Measurements from ENCODE around the gene MSI2.

DNA sequence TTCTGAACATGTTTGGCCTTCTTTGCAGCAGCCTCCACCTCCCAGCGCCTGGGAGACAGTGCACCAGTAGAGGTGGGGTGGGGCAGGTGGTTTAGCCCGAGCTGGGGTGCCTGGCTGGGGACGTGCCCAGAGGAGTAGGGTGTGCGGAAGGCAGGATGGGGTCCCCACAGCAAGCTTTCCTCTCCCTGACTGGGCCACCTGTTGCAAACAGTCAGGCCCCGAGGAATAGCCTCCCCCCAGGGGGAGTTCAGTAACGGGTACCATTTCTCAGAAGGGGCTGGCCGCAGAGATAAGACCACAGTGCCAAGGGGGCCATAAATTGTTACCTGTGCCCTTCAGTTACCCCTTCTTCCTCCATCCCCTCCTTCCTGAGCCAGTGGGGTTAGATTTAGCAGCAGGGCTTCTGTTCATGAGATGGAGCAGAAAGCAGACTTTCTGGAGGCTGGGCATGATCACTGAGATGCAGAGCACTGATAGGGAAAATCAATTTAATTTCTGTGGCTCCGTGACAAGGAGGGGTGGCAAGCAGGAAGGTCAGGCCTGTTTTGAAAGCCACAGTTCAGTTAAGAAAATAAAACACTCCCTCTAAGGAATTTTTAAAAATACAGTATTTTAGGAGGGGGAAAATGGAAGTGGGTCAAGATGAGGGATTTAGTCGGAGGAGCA, 181.9 kb downstream of the MSI2 start:
- TF ChIP-seq, protein P1, sequence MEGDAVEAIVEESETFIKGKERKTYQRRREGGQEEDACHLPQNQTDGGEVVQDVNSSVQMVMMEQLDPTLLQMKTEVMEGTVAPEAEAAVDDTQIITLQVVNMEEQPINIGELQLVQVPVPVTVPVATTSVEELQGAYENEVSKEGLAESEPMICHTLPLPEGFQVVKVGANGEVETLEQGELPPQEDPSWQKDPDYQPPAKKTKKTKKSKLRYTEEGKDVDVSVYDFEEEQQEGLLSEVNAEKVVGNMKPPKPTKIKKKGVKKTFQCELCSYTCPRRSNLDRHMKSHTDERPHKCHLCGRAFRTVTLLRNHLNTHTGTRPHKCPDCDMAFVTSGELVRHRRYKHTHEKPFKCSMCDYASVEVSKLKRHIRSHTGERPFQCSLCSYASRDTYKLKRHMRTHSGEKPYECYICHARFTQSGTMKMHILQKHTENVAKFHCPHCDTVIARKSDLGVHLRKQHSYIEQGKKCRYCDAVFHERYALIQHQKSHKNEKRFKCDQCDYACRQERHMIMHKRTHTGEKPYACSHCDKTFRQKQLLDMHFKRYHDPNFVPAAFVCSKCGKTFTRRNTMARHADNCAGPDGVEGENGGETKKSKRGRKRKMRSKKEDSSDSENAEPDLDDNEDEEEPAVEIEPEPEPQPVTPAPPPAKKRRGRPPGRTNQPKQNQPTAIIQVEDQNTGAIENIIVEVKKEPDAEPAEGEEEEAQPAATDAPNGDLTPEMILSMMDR (IDR thresholded peaks at IDR 0.05) = no peak
- no peak for TF ChIP-seq POLR2A (IDR thresholded peaks at IDR 0.05)
